EL (cell line): ENCODE measurements around the gene ORC1.

ENCODE experiments used
- DNase-seq: peaks from one replicate; pipeline ENCODE4 v3.0.0-alpha.2; 2016

The ORC1 gene

GRCh38 chr1:52341655-52342260, 62.5 kb downstream of the ORC1 start:
- DNase-seq: no peak

DNA sequence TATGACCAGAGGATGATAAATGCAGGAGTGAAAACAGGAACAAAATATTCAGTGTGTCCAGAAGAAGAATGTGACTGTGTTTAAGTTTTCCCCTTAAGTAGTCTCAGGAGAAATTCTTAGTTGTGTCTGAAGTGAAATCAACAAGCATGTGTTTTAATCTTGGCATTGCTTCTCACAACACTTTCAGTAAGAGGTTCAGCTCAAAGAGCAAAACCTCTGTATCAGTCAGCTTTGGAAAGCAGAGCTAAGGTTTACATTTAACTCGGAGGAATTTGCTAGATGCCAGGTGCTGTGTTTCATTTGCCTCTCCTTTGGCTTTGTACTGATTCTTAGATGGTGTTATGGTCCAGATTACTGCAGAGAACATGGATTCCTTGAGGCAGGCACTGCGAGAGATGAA, 66.8 kb downstream of the ORC1 start:
- no peak for DNase-seq

DNA sequence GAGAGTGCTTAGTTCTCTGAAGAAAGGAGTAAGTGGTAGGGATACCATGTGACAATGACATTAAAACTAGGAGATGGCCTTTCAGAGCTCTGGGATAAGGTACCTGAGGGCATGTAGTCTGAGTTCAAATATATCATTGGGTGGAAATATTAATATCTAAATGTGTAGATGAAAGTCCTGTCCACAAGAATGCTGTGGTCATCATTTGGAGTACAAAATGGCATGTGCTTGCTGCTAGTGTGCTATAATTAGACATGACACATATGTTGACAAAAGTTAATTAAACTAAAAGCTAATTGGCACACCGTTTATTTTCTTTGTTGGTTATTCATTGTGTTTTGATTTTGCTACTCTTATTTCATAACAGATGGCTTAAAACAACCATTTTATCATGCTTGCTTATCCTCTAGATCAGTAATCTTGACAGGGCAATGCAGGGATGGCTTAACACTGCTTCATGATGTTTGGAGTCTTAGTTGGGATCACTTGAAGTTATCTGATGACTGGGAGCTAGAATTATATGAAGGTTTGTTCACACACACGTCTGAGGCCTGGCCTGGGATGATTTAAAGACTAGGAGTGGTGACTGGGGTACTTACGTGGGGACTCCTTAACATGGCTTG, 69.2 kb downstream of the ORC1 start:
- DNase-seq: no peak

DNA sequence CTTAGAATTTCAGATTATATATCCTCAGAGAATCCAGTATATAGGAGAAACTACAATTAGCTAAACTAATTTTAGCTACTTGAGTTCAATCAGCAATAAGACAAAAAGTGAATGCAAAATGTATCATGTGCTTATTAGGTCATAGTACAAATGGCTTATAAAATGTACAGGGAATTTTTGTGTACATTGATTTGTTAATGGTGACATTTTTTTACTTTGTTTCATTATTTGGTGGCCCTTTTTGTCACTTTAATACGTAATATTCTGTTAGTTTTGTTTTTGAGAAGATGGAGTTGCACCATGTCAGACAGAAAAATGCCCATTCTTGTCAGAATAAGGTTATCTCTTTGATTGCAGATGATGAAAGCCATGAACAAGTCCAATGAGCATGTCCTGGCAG, 71.8 kb downstream of the ORC1 start:
- DNase-seq: no peak

- DNase-seq: no peak
Observed at GRCh38 chr1:52328615-52329014, 75.6 kb downstream of the ORC1 start.

GRCh38 chr1:52325786-52326185, 78.4 kb downstream of the ORC1 start:
- no peak for DNase-seq

DNA sequence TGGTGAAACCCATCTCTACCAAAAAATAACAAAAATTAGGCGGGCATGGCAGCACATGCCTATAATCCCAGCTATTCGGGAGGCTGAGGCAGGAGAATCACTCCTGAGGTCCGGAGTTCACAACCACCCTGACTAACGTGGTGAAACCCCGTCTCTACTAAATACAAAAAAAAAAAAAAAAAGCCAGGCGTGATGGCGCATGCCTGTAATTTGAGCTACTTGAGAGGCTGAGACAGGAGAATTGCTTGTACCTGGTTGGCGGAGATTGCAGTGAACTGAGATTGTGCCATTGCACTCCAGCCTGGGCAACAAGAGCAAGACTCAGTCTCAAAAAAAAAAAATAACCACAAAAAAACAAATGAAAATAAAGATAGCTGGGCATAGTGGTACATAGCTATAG, 80.5 kb downstream of the ORC1 start:
- DNase-seq: no peak
